Ascending aorta (tissue), 2 donors: Measurements from ENCODE around the gene PCDHA11. TPM values are rescaled to one million over a fixed set of nuclear protein-coding genes. Genes with fewer than 3 reads are reported as not detected.

Experiments
- DNase-seq, 2 donors: peaks; one replicate each; pipeline ENCODE4 v3.0.0-alpha.2; 2019; ENCODE audit warnings: low spot score in 2 of 2
- H3K27ac ChIP-seq, 2 donors: fragments of 200-600 bp; sonication (generic); one replicate each; pipeline ENCODE4 v1.5.1; 2016 to 2017; ENCODE audit warnings: mild to moderate bottlenecking in 1 of 2
- H3K27me3 ChIP-seq: fragments of 200-600 bp; sonication (generic); one replicate; pipeline ENCODE4 v1.5.1; 2017
- H3K36me3 ChIP-seq, 2 donors: fragments of 200-600 bp; sonication (generic); one replicate each; pipeline ENCODE4 v1.5.1; 2016
- H3K4me1 ChIP-seq, 2 donors: fragments of 200-600 bp; sonication (generic); one replicate each; pipeline ENCODE4 v1.5.1; 2016 to 2017; ENCODE audit warnings: mild to moderate bottlenecking in 1 of 2
- H3K4me3 ChIP-seq, 2 donors: fragments of 200-600 bp; sonication (generic); one replicate each; pipeline ENCODE4 v1.5.1; 2016 to 2017; ENCODE audit warnings: mild to moderate bottlenecking in 1 of 2
- H3K9me3 ChIP-seq, 2 donors: fragments of 200-600 bp; sonication (generic); one replicate each; pipeline ENCODE4 v1.5.1; 2016
- CTCF ChIP-seq, 3 experiments: fragments of 200-600 bp in 2 of 3; fragments of 450-650 bp in 1 of 3; sonication (generic) in 2 of 3; IDR thresholded peaks; one replicate each; pipeline ENCODE4 v1.5.1; 2016 to 2019; ENCODE audit warnings: antibody characterized with exemption in 3 of 3, mild to moderate bottlenecking in 1 of 3, moderate library complexity in 1 of 3
- intact Hi-C: fragments of 100-400 bp; cut with DNase I; formaldehyde crosslinking; loops from one replicate; pipeline ENCODE4 v1.15.1; 2023
- total RNA-seq: library from RNA; depleted of rRNA; stranded (reverse); fragments of >200 nt; gene quantifications from one replicate; pipeline ENCODE4 v1.1.0, GENCODE V29; 2016

PCDHA11 gene
- total RNA-seq, 1 donor from 2014 or later = not detected

- DNase-seq = no peak
- H3K4me1 ChIP-seq = no peaks in the 10 kb centered on the region
- peaks cover 19 to 53% of the 10 kb centered on the region in 2 donors for H3K9me3 ChIP-seq
- H3K36me3 ChIP-seq = no peaks in the 10 kb centered on the region
- no peak overlapping the region for H3K27ac ChIP-seq
- H3K4me3 ChIP-seq = no peak overlapping the region
- intact Hi-C loops = no loop called here
- TF ChIP-seq CTCF (IDR thresholded peaks at IDR 0.05) = no peak
- no peaks in the 10 kb centered on the region for H3K27me3 ChIP-seq
These were observed 14.6 kb downstream of the PCDHA11 start for GRCh38 chr5:140883373-140883772.

- no peak for DNase-seq
- H3K27me3 ChIP-seq = no peaks in the 10 kb centered on the region
- no peak overlapping the region for H3K27ac ChIP-seq
- no peaks in the 10 kb centered on the region for H3K4me1 ChIP-seq
- no peak for TF ChIP-seq CTCF (IDR thresholded peaks at IDR 0.05)
- H3K9me3 ChIP-seq = peaks cover 19 to 48% of the 10 kb centered on the region in 2 donors
- intact Hi-C loops = no loop called here
- no peak overlapping the region for H3K4me3 ChIP-seq
- H3K36me3 ChIP-seq = no peaks in the 10 kb centered on the region
These were observed 15.4 kb downstream of the PCDHA11 start for GRCh38 chr5:140883927-140884697.

DNA sequence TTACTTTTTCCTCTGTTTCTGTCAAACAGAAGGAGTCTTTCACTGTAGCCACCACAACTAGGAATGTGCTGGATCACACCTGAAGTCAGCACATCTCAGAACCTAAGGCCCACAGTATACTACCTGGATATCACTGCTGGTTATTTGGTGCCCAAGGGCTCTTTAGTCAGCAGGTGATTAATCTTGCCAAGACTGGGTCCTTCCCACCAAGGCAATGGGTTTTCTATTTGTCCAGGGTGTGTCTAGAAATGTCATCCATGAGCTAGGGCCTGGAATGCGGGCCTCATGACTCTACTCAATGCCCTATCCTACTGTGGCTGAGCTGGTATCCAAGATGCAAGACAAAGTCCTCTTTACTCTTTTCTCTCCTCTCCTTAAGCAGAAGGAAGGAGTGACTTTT is 47.6 kb downstream of the PCDHA11 start:
- H3K27me3 ChIP-seq = no peaks in the 10 kb centered on the region
- no peak for DNase-seq
- no peak overlapping the region for H3K4me3 ChIP-seq
- H3K9me3 ChIP-seq = peaks cover 0 to 4% of the 10 kb centered on the region in 2 donors
- intact Hi-C loops = no loop called here
- no peaks in the 10 kb centered on the region for H3K4me1 ChIP-seq
- no peaks in the 10 kb centered on the region for H3K36me3 ChIP-seq
- no peak for TF ChIP-seq CTCF (IDR thresholded peaks at IDR 0.05)
- no peak overlapping the region for H3K27ac ChIP-seq

Other genes with a start within 250 kb of the PCDHA11 start
- 122 TPM for gene CD14, start 235.8 kb upstream of the PCDHA11 start, total RNA-seq
- gene TMCO6, start 229.5 kb upstream of the PCDHA11 start, total RNA-seq = 87.7 TPM
- gene NDUFA2, start 221.3 kb upstream of the PCDHA11 start, total RNA-seq = 122 TPM
- gene IK, start 221.1 kb upstream of the PCDHA11 start, total RNA-seq = 130 TPM
- gene WDR55, start 204.1 kb upstream of the PCDHA11 start, total RNA-seq = 10.1 TPM
- 3.5 TPM for gene DND1, start 195.4 kb upstream of the PCDHA11 start, total RNA-seq
- gene HARS1, start 177.6 kb upstream of the PCDHA11 start, total RNA-seq = 68.6 TPM
- gene HARS2, start 177.5 kb upstream of the PCDHA11 start, total RNA-seq = 10.7 TPM
- 15.5 TPM for gene ZMAT2, start 168.5 kb upstream of the PCDHA11 start, total RNA-seq
- not detected for gene PCDHA1, start 82.8 kb upstream of the PCDHA11 start, total RNA-seq
- not detected for gene PCDHA2, start 74.1 kb upstream of the PCDHA11 start, total RNA-seq
- not detected for gene PCDHA3, start 67.9 kb upstream of the PCDHA11 start, total RNA-seq
- not detected for gene PCDHA4, start 61.9 kb upstream of the PCDHA11 start, total RNA-seq
- not detected for gene PCDHA5, start 47.3 kb upstream of the PCDHA11 start, total RNA-seq
- gene PCDHA6, start 41.0 kb upstream of the PCDHA11 start, total RNA-seq = not detected
- gene PCDHA7, start 34.7 kb upstream of the PCDHA11 start, total RNA-seq = not detected
- gene PCDHA8, start 27.8 kb upstream of the PCDHA11 start, total RNA-seq = not detected
- not detected for gene PCDHA9, start 20.6 kb upstream of the PCDHA11 start, total RNA-seq
- 2.0 TPM for gene PCDHA10, start 13.1 kb upstream of the PCDHA11 start, total RNA-seq
- gene PCDHA12, start 6.4 kb downstream of the PCDHA11 start, total RNA-seq = not detected
- gene PCDHA13, start 13.2 kb downstream of the PCDHA11 start, total RNA-seq = 0.21 TPM
- 0.32 TPM for gene PCDHAC1, start 57.3 kb downstream of the PCDHA11 start, total RNA-seq
- gene PCDHAC2, start 97.5 kb downstream of the PCDHA11 start, total RNA-seq = not detected
- not detected for gene PCDHB1, start 182.4 kb downstream of the PCDHA11 start, total RNA-seq
- 1.4 TPM for gene PCDHB2, start 225.7 kb downstream of the PCDHA11 start, total RNA-seq
- 1.1 TPM for gene PCDHB3, start 231.5 kb downstream of the PCDHA11 start, total RNA-seq